K562 (cell line): ENCODE results near the gene RNF141. TPM values are rescaled to one million over a fixed set of nuclear protein-coding genes. Genes with fewer than 3 reads are reported as not detected.

ENCODE experiments used
- ATAC-seq: fragments of 200-7000 bp; cut with Tn5 transposase; 3 replicates; pipeline ENCODE4 v1.9.1; 2020; ENCODE audit warnings: moderate library complexity
- Bru-seq: library from RNA; stranded (reverse); fragments of 400-500 nt; gene quantifications from one replicate; lab custom pipeline; 2021; lab: Mats Ljungman, UMichigan
- BruChase-seq, 2 experiments: library from RNA; stranded (reverse); fragments of 400-500 nt; gene quantifications; one replicate each; lab custom pipeline; 2021; lab: Mats Ljungman, UMichigan
- BruUV-seq: library from RNA; stranded (reverse); fragments of 400-500 nt; replicated peaks from 2 replicates; lab custom pipeline; 2021; lab: Mats Ljungman, UMichigan
- CTCF ChIA-PET: fragments of 300-600 bp; formaldehyde crosslinking; extraction: SDS; loops from one replicate; lab custom pipeline; 2021; ENCODE audit warnings: low intra/inter-chr PET ratio; lab: Yijun Ruan, JAX
- POLR2A ChIA-PET: fragments of 300-600, 350-650 bp; sonication (Branson Sonifier 250); formaldehyde crosslinking; extraction: SDS; loops from one replicate; lab custom pipeline; 2021; ENCODE audit warnings: antibody characterized with exemption, inconsistent platforms; lab: Yijun Ruan, JAX
- DNase-seq, 4 experiments: peaks; one replicate each; pipeline versions ENCODE4 v3.0.0 to v3.0.0-alpha.2; 2011 to 2018; ENCODE audit warnings: low spot score in 3 of 4, mixed read lengths in 3 of 4; ENCODE audit errors: extremely low read depth in 1 of 4
- FAIRE-seq: peaks from 2 replicates; lab custom pipeline; 2011; peaks lifted over from hg19 to GRCh38; lab: Jason Lieb, UNC
- H2AFZ ChIP-seq: 2 replicates; pipeline ENCODE4 v1.6.0; 2011; ENCODE audit warnings: low read depth, low read length, control low read depth, inconsistent platforms
- H3K27ac ChIP-seq: fragments of 200-600 bp; 3 replicates; pipeline ENCODE4 v1.8.0; 2011; ENCODE audit warnings: low read depth, mild to moderate bottlenecking, control low read depth, inconsistent platforms, low read length, moderate library complexity, mixed read lengths; ENCODE audit errors: extremely low read depth
- H3K27me3 ChIP-seq, 2 experiments: fragments of 300-600 bp in 1 of 2; 2 replicates in 1 of 2; 3 replicates in 1 of 2; pipeline versions ENCODE4 v1.6.0 to v1.8.0; 2011; ENCODE audit warnings: inconsistent platforms in 2 of 2, low read length in 2 of 2, mild to moderate bottlenecking in 1 of 2, mixed read lengths in 1 of 2, moderate library complexity in 1 of 2; ENCODE audit not compliant: control insufficient read depth in 2 of 2, insufficient read depth in 2 of 2
- H3K36me3 ChIP-seq: fragments of 300-600 bp; 3 replicates; pipeline ENCODE4 v1.8.0; 2011; ENCODE audit warnings: mild to moderate bottlenecking, low read length, inconsistent platforms; ENCODE audit not compliant: control insufficient read depth, insufficient read depth
- H3K4me1 ChIP-seq, 2 experiments: fragments of 200-600 bp in 1 of 2; replicated peaks in 1 of 2; 2 replicates in 1 of 2; 3 replicates in 1 of 2; pipeline versions ENCODE4 v1.5.1 to v1.8.0; 2011; ENCODE audit warnings: inconsistent platforms in 2 of 2, low read length in 2 of 2, mild to moderate bottlenecking in 1 of 2, mixed read lengths in 1 of 2, moderate library complexity in 1 of 2; ENCODE audit not compliant: control insufficient read depth in 2 of 2, insufficient read depth in 2 of 2
- H3K4me2 ChIP-seq: 2 replicates; pipeline ENCODE4 v1.6.1; 2011; ENCODE audit warnings: low read length, control low read depth, inconsistent platforms, mixed read lengths; ENCODE audit not compliant: insufficient read depth
- H3K4me3 ChIP-seq: fragments of 200-600 bp; sonication (generic), shearing (Covaris generic); 2 replicates; pipeline ENCODE4 v1.5.1; 2016; ENCODE audit warnings: control low read depth, inconsistent platforms
- H3K79me2 ChIP-seq: fragments of 200-600 bp; 3 replicates; pipeline ENCODE4 v1.8.0; 2011; ENCODE audit warnings: low read length, inconsistent platforms; ENCODE audit not compliant: control insufficient read depth, insufficient read depth
- H3K9ac ChIP-seq, 2 experiments: 2 replicates each; pipeline versions ENCODE4 v1.6.0 to v1.6.1; 2011; ENCODE audit warnings: low read depth in 2 of 2, low read length in 2 of 2, control low read depth in 1 of 2, inconsistent platforms in 1 of 2, mild to moderate bottlenecking in 1 of 2, mixed read lengths in 1 of 2; ENCODE audit not compliant: insufficient read depth in 1 of 2
- H3K9me1 ChIP-seq: one replicate; pipeline ENCODE4 v1.6.0; 2011; ENCODE audit warnings: inconsistent platforms, mild to moderate bottlenecking, low read length, moderate library complexity; ENCODE audit not compliant: control insufficient read depth, insufficient read depth
- H3K9me3 ChIP-seq: replicated peaks from 2 replicates; pipeline ENCODE4 v1.5.1; 2011; ENCODE audit warnings: low read depth, low read length, inconsistent platforms; ENCODE audit not compliant: control insufficient read depth, insufficient read depth
- H4K20me1 ChIP-seq: replicated peaks from 2 replicates; pipeline ENCODE4 v1.6.1; 2011; ENCODE audit warnings: low read length, inconsistent platforms, mixed read lengths; ENCODE audit not compliant: control insufficient read depth, insufficient read depth
- CBX8 ChIP-seq: fragments of 200-600 bp; sonication (generic); IDR thresholded peaks from 2 replicates; pipeline ENCODE4 v1.6.1; 2012; ENCODE audit warnings: borderline replicate concordance, mixed run types, low read depth, mild to moderate bottlenecking, moderate library complexity, mixed read lengths, low read length, control low read depth, inconsistent platforms; ENCODE audit not compliant: poor library complexity, severe bottlenecking; ENCODE audit errors: extremely low read depth
- DPF2 ChIP-seq: fragments of 450-650 bp; IDR thresholded peaks from 2 replicates; pipeline ENCODE4 v1.6.1; 2016
- HDGF ChIP-seq: fragments of 450-650 bp; IDR thresholded peaks from 2 replicates; pipeline ENCODE4 v1.6.1; 2016
- IFI16 ChIP-seq: fragments of 250-450 bp; sonication (Bioruptor Pico); IDR thresholded peaks from 2 replicates; pipeline ENCODE4 v2.1.2; 2022; ENCODE audit warnings: mild to moderate bottlenecking, inconsistent platforms
- KLF1 ChIP-seq: fragments of 450-650 bp; IDR thresholded peaks from 2 replicates; pipeline ENCODE4 v1.6.1; 2016; ENCODE audit warnings: missing genetic modification characterization, missing compliant biosample characterization
- NFE2L1 ChIP-seq: fragments of 450-650 bp; IDR thresholded peaks from 2 replicates; pipeline ENCODE4 v1.6.1; 2016; ENCODE audit warnings: missing genetic modification characterization, low read depth, mild to moderate bottlenecking, missing compliant biosample characterization, moderate library complexity, borderline replicate concordance
- POLR2H ChIP-seq: IDR thresholded peaks from 2 replicates; pipeline ENCODE4 v1.6.1; 2016; ENCODE audit warnings: missing genetic modification characterization, low read depth, mild to moderate bottlenecking, control low read depth, missing compliant biosample characterization, moderate library complexity
- RHOXF2B ChIP-seq: fragments of 250-450 bp; sonication (Bioruptor Pico); conservative IDR thresholded peaks from 2 replicates; pipeline ENCODE4 v1.5.1; 2021
- SIN3B ChIP-seq: fragments of 450-650 bp; IDR thresholded peaks from 2 replicates; pipeline ENCODE4 v1.6.1; 2017; ENCODE audit warnings: low read depth, mild to moderate bottlenecking, moderate library complexity
- SREBF1 ChIP-seq: fragments of 150-350 bp; IDR thresholded peaks from 2 replicates; pipeline ENCODE4 v1.6.1; 2014; ENCODE audit warnings: antibody characterized with exemption, low read depth, low read length, borderline replicate concordance
- SRSF9 ChIP-seq: fragments of 200-400 bp; formaldehyde crosslinking; IDR thresholded peaks from 2 replicates; pipeline ENCODE4 v1.6.1; 2017; ENCODE audit warnings: low read depth, low read length, borderline replicate concordance
- U2AF2 ChIP-seq: fragments of 200-400 bp; formaldehyde crosslinking; optimal IDR thresholded peaks from 2 replicates; pipeline ENCODE3; 2017; ENCODE audit warnings: low read depth, mild to moderate bottlenecking, low read length
- ZBTB8A ChIP-seq: fragments of 450-650 bp; IDR thresholded peaks from 2 replicates; pipeline ENCODE4 v1.6.1; 2018; ENCODE audit warnings: mild to moderate bottlenecking, moderate library complexity; ENCODE audit not compliant: partially characterized antibody
- ZNF695 ChIP-seq: fragments of 450-650 bp; formaldehyde crosslinking; IDR thresholded peaks from 2 replicates; pipeline ENCODE4 v1.4.0; 2020; ENCODE audit warnings: mild to moderate bottlenecking, moderate library complexity
- WGBS: fragments of 100-300 bp; shearing (Covaris generic); methylation state at CpG from one replicate; pipeline ENCODE4 v1.1.6; 2016; ENCODE audit warnings: low coverage, mixed read lengths; ENCODE audit not compliant: insufficient coverage; ENCODE audit errors: missing lambda C conversion rate; 5-methylcytosine and 5-hydroxymethylcytosine counted together
- in situ Hi-C: fragments of 300-500 bp; cut with MboI; formaldehyde crosslinking; loops from 4 replicates; pipeline ENCODE4 v1.15.0; 2018; ENCODE audit warnings: inconsistent platforms, mixed read lengths
- intact Hi-C: fragments of 100-400 bp; cut with micrococcal nuclease; formaldehyde crosslinking; loops from 2 replicates; pipeline ENCODE4 v1.14.2; 2022
- long read RNA-seq, 3 experiments: library from polyadenylated mRNA in 2 of 3; library from RNA in 1 of 3; unstranded in 2 of 3; stranded (forward) in 1 of 3; transcript quantifications; one replicate each; pipeline ENCODE4 v2.0.0, GENCODE V29; 2019 to 2022
- polyA minus RNA-seq, 3 experiments: library from RNA; depleted of rRNA, polyadenylated mRNA; stranded (reverse); fragments of >200 nt; gene quantifications; 2 replicates each; pipeline ENCODE4 v1.2.3, GENCODE V29; 2011
- polyA plus RNA-seq, 8 experiments: library from polyadenylated mRNA; depleted of rRNA in 4 of 8; stranded (reverse) in 5 of 8; unstranded in 3 of 8; fragments of >200 nt; fragmentation: Nextera tagmentation in 2 of 8; fragmentation: Illumina TruSeq in 1 of 8; extraction: Ambion mirVana in 2 of 8; extraction: Trizol in 1 of 8; gene quantifications; 2 replicates each; pipeline versions ENCODE4 v1.2.1 to v1.2.3, GENCODE V29; 2011 to 2014; ENCODE audit warnings: inconsistent platforms in 1 of 8, missing spikeins in 1 of 8
- total RNA-seq, 7 experiments: library from RNA; depleted of rRNA in 6 of 7; stranded (reverse); fragments of >200 nt in 6 of 7; fragmentation: Illumina TruSeq in 2 of 7; extraction: Trizol in 2 of 7; gene quantifications; 2 replicates each; pipeline versions ENCODE4 v1.2.1 to v1.2.3, GENCODE V29; 2011 to 2021; ENCODE audit warnings: low replicate concordance in 1 of 7
- TF ChIP-seq, protein P1 (sequence below), 2 experiments: fragments of 250-450 bp in 1 of 2; fragments of 450-650 bp in 1 of 2; sonication (Bioruptor Pico) in 1 of 2; IDR thresholded peaks; 2 replicates each; pipeline versions ENCODE4 v1.6.1 to v1.8.0; 2016 to 2021; ENCODE audit warnings: mild to moderate bottlenecking in 2 of 2, moderate library complexity in 2 of 2, missing compliant biosample characterization in 1 of 2, missing genetic modification characterization in 1 of 2

RNF141 gene, protein sequence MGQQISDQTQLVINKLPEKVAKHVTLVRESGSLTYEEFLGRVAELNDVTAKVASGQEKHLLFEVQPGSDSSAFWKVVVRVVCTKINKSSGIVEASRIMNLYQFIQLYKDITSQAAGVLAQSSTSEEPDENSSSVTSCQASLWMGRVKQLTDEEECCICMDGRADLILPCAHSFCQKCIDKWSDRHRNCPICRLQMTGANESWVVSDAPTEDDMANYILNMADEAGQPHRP
- total RNA-seq (2011; cell fraction: chromatin; rRNA removed; ENCODE audit: low replicate concordance): 5.2 and 16.2 TPM in 2 replicates
- total RNA-seq (2011; cell fraction: nucleolus; rRNA removed): 2.7 and 4.2 TPM in 2 replicates
- 10.6 and 20.5 TPM in 2 replicates for total RNA-seq (2011; cell fraction: nucleoplasm; rRNA removed)
- 9.5 and 9.7 TPM in 2 replicates for total RNA-seq (2014; rRNA removed)
- total RNA-seq (2014; rRNA removed; fragmentation: Illumina TruSeq; extraction: Trizol): 20.7 and 26.1 TPM in 2 replicates
- 13.8 and 16.0 TPM in 2 replicates for total RNA-seq (2015; rRNA removed; fragmentation: Illumina TruSeq; extraction: Trizol)
- 18.9 and 20.6 TPM in 2 replicates for total RNA-seq (2021)
- 23.3 and 27.9 TPM in 2 replicates for polyA plus RNA-seq (2011; rRNA removed)
- polyA plus RNA-seq (2011; cell fraction: cytosol; rRNA removed): 4.3 and 11.1 TPM in 2 replicates
- 7.8 and 10.2 TPM in 2 replicates for polyA plus RNA-seq (2011; cell fraction: nucleus; rRNA removed)
- 17.6 and 18.3 TPM in 2 replicates for polyA plus RNA-seq (2012)
- polyA plus RNA-seq (2014; fragmentation: Illumina TruSeq; extraction: Trizol): 13.1 and 14.6 TPM in 2 replicates
- polyA plus RNA-seq (2014; fragmentation: Nextera tagmentation; extraction: Ambion mirVana): 10 to 100 TPM; 44.6 to 51.9 TPM
- 15.4 and 16.6 TPM in 2 replicates for polyA plus RNA-seq (2014; rRNA removed)
- 20.6 and 29.5 TPM in 2 replicates for polyA minus RNA-seq (2011; rRNA and poly(A)+ RNA removed)
- 5.3 and 7.6 TPM in 2 replicates for polyA minus RNA-seq (2011; cell fraction: cytosol; rRNA and poly(A)+ RNA removed)
- polyA minus RNA-seq (2011; cell fraction: nucleus; rRNA and poly(A)+ RNA removed): 6.7 and 12.9 TPM in 2 replicates
- percentile 83 among the genes with signal in this experiment for Bru-seq, nascent RNA
- percentile 77 among the genes with signal in this experiment for BruChase-seq, experiment 1, labeled RNA remaining after a 2-hour chase
- BruChase-seq, experiment 2, labeled RNA remaining after a 6-hour chase: percentile 77 among the genes with signal in this experiment
- long read RNA-seq, experiment 1, full-length matches to known transcripts: 66 of 76 reads
- long read RNA-seq, experiment 1, partial matches to known transcripts: 8 of 76 reads
- long read RNA-seq, experiment 1, other reads (novel, unspliced or antisense): 2 of 76 reads
- long read RNA-seq, experiment 2, full-length matches to known transcripts: 11 of 19 reads
- long read RNA-seq, experiment 2, partial matches to known transcripts: 6 of 19 reads
- long read RNA-seq, experiment 2, other reads (novel, unspliced or antisense): 2 of 19 reads
- long read RNA-seq, experiment 3, full-length matches to known transcripts: 21 of 24 reads
- long read RNA-seq, experiment 3, partial matches to known transcripts: 3 of 24 reads
- long read RNA-seq, experiment 3, other reads (novel, unspliced or antisense): 0 of 24 reads

DNA sequence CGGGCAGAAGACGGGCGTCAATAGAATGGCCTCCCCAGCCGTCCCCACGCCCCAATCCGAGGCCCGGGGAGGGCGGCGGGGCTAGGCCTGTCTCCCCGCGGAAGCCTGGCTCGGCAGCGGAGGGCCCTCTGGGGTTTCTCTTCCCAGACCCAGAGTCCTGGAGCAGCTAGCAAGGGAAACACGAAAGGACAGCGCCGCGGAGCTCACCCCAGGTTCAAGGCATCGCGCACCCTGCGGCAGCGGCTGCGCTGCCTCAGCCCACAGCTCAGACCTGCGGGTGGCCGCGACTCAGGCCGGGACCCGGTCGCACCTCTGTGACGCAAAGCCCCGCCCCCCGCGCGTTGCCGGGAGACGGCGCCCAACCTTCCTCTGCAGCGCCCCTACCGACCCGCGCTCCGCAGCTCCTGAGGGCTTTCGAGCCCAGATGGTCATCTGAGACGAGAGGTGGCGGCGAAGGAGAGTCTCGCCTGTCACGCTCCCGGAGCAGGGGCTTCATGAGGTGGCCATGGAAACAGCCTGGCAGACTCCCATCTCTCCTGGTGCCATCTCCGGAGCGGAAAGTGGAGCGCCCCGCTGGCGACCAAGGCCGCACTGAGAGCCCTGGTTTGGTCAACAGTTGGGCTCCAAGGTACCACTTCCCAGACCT is at the start of gene RNF141:
RNF141 (minus strand) TSS at position 273 of the 646 bp plus-strand sequence. CDS start 7,029 bp downstream, outside the sequence.
- WGBS: under 1% methylated on average over 40 of the region's 54 CpGs
- Histone ChIP-seq H3K4me3 (peak within 1 kb of the TSS; percentile 74), H3K27ac (peak within 1 kb of the TSS; percentile 86), H3K27me3 (no peaks in the 10 kb centered on the region), H3K4me2 (peak within 1 kb of the TSS; percentile 93), H3K79me2 (peaks cover 15% of the 10 kb centered on the region), H3K9me1 (no peaks in the 10 kb centered on the region), H3K36me3 (no peaks in the 10 kb centered on the region), H4K20me1 (no peaks in the 10 kb centered on the region), H3K4me1 (peaks cover 8 to 11% of the 10 kb centered on the region in 2 experiments; a peak in 4 of 5 replicates), H2AFZ (peak within 1 kb of the TSS; percentile 99), H3K9me3 (no peaks in the 10 kb centered on the region), H3K9ac (peak within 1 kb of the TSS; percentile 83 to 96)
- CTCF ChIA-PET: interaction anchor here (0.6 to 1.1 kb wide), 2 partner anchors 136 to 195 kb away, joined by 4 to 5 read pairs; no protein-coding TSS in a partner anchor
- no TSS peak for BruUV-seq
- FAIRE-seq (peak; percentile 77), ATAC-seq (peak; percentile 97), DNase-seq (peak; percentile 95 to 97 (median 96))
- intact Hi-C loops: loop anchor here (1.0 to 2.0 kb wide), 2 partner anchors 134 to 194 kb away; no protein-coding TSS in a partner anchor
- POLR2A ChIA-PET: interaction anchor here (0.6 to 1.8 kb wide), 17 partner anchors 9 to 210 kb away, joined by 3 to 11 read pairs (median 4); partner anchors contain the start of gene CTR9
- in situ Hi-C loops: no loop called here
- TF ChIP-seq SIN3B (peak; percentile 78; the same call in 1 of the 2 replicates), KLF1 (tag) (no peak), DPF2 (no peak), RHOXF2B (no peak), POLR2H (peak; percentile 75), ZNF695 (CRISPR knock-in tag) (no peak), CBX8 (no peak), SRSF9 (no peak), NFE2L1 (tag) (no peak), ZBTB8A (no peak), IFI16 (CRISPR knock-in tag) (no peak), HDGF (no peak), SREBF1 (no peak), U2AF2 (no peak)
- TF ChIP-seq, protein P1, sequence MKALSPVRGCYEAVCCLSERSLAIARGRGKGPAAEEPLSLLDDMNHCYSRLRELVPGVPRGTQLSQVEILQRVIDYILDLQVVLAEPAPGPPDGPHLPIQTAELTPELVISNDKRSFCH (CRISPR knock-in tag; IDR thresholded peaks at IDR 0.05): no peak
- TF ChIP-seq, protein P1 (tag; IDR thresholded peaks at IDR 0.05): peak; percentile 90; the same call in 1 of the 2 replicates
